Stimulated activated CD4-positive, alpha-beta T cell treated with anti-CD3 and anti-CD28 coated beads, Interleukin-15, amount 100 ng/mL, for 1 hour (primary cell): ENCODE data around the gene KDM3B.
A peak's percentile ranks its signal among the peaks of the same experiment; 100 is the strongest.

Source experiments
- DNase-seq, 2 donors: peaks; one replicate each; pipeline ENCODE4 v3.0.0-alpha.2; 2020; ENCODE audit warnings: low read depth in 1 of 2, low spot score in 1 of 2

The KDM3B gene

GRCh38 chr5:138448481-138449398, 96.3 kb downstream of the KDM3B start:
- DNase-seq, result no peak

- peak; percentile 47 to 71 for DNase-seq
Measured at GRCh38 chr5:138449501-138450239, 97.2 kb downstream of the KDM3B start.

- no peak for DNase-seq
Measured at GRCh38 chr5:138450971-138451370, 98.5 kb downstream of the KDM3B start.

GRCh38 chr5:138452720-138453119, 100.2 kb downstream of the KDM3B start:
- DNase-seq, result no peak

GRCh38 chr5:138453590-138453989, 101.1 kb downstream of the KDM3B start:
- DNase-seq, result no peak

GRCh38 chr5:138454121-138454520, 101.6 kb downstream of the KDM3B start:
- no peak for DNase-seq

- DNase-seq, result no peak
Measured at GRCh38 chr5:138455232-138455930, 102.9 kb downstream of the KDM3B start.

- DNase-seq, result no peak
Measured at GRCh38 chr5:138457531-138458275, 105.2 kb downstream of the KDM3B start.

- DNase-seq, result no peak
Measured at GRCh38 chr5:138458384-138458783, 105.9 kb downstream of the KDM3B start.

GRCh38 chr5:138458856-138459255, 106.4 kb downstream of the KDM3B start:
- DNase-seq, result no peak

- DNase-seq, result peak; percentile 67 to 73
Measured at GRCh38 chr5:138459311-138459933, 106.9 kb downstream of the KDM3B start.

GRCh38 chr5:138460032-138460693, 107.7 kb downstream of the KDM3B start:
- no peak for DNase-seq

- DNase-seq, result no peak
Measured at GRCh38 chr5:138461343-138462125, 109.0 kb downstream of the KDM3B start.

GRCh38 chr5:138463419-138464007, 111.0 kb downstream of the KDM3B start:
- DNase-seq, result no peak

GRCh38 chr5:138464008-138464387, 111.5 kb downstream of the KDM3B start:
- DNase-seq, result peak; percentile 84 to 89

- peak; percentile 88 to 93 for DNase-seq
Measured at GRCh38 chr5:138464388-138465260, 112.1 kb downstream of the KDM3B start.

GRCh38 chr5:138465261-138466124, 113.0 kb downstream of the KDM3B start, which contains the start of gene EGR1:
TSS of gene EGR1 (plus strand) at chr5:138465479. CDS start at chr5:138465762, 283 bp downstream.
- peak; percentile 84 to 89 for DNase-seq
